KOPT-K1 (cell line): ENCODE data around the gene PERM1.
"Not testable (repeated sequence)": the region's sequence is repeated elsewhere in the genome, so short reads cannot be mapped to it uniquely, and the experiment has no call there.

Experiments
- H3K27ac ChIP-seq: fragments of 200-600 bp; sonication (generic); 2 replicates; pipeline ENCODE4 v1.5.1; 2016; ENCODE audit warnings: antibody characterized with exemption, mild to moderate bottlenecking, low read depth, low read length; ENCODE audit not compliant: poor library complexity, severe bottlenecking
- H3K36me3 ChIP-seq: fragments of 200-600 bp; sonication (generic); 2 replicates; pipeline ENCODE4 v1.5.1; 2017; ENCODE audit warnings: antibody characterized with exemption, mild to moderate bottlenecking, low read length, moderate library complexity; ENCODE audit not compliant: insufficient read depth
- H3K9me3 ChIP-seq: fragments of 200-600 bp; sonication (generic); 2 replicates; pipeline ENCODE4 v1.5.1; 2017; ENCODE audit warnings: antibody characterized with exemption, low read length, mild to moderate bottlenecking; ENCODE audit not compliant: insufficient read depth, poor library complexity, severe bottlenecking

PERM1 gene, protein sequence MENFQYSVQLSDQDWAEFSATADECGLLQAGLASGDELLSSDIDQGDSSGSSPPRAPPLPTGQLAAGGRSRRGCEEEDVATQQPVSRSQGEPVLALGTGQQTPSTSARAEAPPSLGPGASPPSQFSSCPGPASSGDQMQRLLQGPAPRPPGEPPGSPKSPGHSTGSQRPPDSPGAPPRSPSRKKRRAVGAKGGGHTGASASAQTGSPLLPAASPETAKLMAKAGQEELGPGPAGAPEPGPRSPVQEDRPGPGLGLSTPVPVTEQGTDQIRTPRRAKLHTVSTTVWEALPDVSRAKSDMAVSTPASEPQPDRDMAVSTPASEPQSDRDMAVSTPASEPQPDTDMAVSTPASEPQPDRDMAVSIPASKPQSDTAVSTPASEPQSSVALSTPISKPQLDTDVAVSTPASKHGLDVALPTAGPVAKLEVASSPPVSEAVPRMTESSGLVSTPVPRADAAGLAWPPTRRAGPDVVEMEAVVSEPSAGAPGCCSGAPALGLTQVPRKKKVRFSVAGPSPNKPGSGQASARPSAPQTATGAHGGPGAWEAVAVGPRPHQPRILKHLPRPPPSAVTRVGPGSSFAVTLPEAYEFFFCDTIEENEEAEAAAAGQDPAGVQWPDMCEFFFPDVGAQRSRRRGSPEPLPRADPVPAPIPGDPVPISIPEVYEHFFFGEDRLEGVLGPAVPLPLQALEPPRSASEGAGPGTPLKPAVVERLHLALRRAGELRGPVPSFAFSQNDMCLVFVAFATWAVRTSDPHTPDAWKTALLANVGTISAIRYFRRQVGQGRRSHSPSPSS

DNA sequence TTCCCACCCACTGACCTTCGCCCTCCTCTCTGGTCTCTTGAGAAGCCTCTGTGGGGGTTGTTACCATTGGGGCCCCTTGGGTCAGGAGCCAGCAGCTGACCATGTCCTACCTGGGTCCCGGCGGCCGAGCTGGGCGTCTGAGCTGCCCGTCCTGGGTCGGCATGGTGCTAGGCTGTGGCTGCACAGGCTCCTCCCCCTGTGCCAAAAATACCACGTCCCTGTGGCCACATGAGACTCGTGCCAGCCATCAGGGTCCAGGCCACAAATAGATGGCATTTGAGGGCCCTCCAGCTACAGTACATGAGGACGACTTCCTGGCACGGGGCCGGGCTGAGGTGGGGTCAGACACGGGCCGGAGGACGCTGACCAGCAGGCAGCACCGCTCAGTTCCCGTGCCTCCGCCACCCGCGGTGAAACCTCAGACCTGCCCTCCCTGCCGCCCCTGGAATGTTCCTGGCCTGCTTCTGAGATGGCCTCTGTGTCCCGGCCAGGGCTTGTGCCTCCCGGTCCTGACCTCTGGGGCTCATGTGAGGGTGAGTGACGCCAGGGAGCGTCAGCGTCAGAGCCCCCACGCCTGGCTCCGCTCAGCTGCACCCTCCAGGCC is at the start of gene PERM1:
Gene PERM1 (minus strand): TSS at position 139 of the 604 bp plus-strand sequence. CDS start 1,064 bp downstream, outside the sequence.
- H3K9me3 ChIP-seq: no peaks in the 10 kb centered on the region
- H3K36me3 ChIP-seq: no peaks in the 10 kb centered on the region
- no peak within 1 kb of the TSS for H3K27ac ChIP-seq

DNA sequence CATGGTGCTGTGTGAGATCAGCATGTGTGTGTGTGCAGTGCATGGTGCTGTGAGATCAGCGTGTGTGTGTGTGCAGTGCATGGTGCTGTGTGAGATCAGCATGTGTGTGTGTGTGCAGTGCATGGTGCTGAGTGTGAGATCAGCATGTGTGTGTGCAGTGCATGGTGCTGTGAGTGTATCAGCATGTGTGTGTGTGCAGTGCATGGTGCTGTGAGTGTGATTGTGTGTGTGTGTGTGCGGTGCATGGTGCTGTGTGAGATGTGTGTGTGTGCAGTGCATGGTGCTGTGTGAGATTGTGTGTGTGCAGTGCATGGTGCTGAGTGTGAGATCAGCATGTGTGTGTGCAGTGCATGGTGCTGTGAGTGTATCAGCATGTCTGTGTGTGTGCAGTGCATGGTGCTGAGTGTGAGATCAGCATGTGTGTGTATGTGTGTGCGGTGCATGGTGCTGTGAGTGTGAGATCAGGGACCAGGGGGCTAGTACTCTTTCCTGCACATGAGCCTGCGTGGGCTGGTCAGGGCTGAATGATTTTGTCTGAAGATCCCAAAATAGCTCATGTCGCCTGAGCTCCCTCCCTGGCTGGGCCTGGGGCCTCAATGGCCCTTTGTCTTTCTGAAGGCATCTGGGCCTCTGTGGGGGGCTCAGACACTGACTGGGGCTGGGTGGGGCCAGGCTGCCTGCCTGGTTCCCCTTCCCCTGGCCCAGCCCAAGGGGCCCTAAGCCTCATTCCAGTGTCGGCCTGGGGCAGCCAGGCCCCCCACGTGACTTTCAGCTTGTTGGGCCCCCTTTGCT is 49.2 kb upstream of the PERM1 start:
- H3K9me3 ChIP-seq, H3K27ac ChIP-seq, H3K36me3 ChIP-seq: not testable (repeated sequence)

DNA sequence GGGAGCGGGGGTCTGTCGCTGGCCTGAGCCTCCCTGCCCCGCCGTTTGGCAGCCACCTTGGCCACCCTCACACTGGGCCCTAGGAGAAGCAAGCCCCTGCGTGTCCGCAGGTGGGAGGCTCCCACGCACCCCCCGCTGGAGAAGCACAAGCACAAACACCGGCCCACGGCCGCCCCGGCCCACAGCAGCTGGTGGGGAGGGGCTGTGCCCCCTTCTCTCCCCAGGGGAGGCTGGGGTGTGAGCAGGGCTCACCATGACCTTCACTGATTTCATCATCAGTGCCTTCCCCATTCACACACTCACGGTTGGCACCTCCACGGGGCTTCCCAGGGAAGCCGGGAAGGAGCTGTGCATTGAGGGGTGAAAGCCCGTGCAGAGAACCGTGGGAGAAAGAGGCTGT is 45.9 kb upstream of the PERM1 start:
- Histone ChIP-seq H3K27ac (no peak overlapping the region), H3K36me3 (no peaks in the 10 kb centered on the region)

DNA sequence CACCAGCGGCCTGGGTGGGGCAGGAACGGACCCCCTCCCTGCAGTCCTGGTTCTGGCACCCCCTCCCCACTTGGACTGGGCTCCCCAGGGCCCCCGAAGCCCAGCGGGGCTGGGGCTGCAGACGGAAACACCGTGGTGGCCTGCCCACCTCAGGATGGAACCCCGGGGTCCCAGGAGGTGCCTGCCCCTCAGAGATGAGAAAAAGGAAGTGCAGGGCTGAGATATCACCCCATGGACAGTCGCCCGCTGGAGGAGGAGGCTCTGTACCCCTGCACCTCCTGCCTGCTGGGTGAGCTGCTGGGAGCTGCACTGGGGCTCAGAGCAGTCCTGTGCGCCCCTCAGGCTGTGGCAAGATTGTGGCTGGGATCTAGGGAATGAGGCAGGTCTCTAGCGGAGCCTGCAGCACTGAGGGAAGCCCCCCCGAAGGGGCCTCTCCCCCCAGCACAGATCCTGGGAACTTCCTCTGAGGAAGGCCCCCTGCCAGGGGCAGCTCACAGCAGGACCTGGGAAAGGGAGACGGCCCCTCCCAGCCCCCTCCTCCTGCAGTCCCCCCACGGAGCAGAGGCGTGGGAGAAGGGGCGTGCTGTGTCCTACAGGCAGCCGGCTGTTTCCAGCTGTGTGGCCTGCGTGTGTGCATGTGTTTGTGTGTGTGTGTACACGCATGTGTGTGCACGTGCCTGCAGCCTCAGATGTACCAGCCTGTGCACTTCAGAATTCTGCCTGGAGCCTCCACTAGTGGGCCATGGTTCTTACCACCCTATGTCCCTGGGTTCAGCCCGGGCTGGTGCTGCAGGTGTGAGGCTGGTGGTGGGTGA is 44.9 kb upstream of the PERM1 start:
- Histone ChIP-seq H3K9me3 (no peaks in the 10 kb centered on the region), H3K27ac (no peak overlapping the region), H3K36me3 (no peaks in the 10 kb centered on the region)

More for the DNA sequence above, 45.9 kb upstream of the PERM1 start:
- no peaks in the 10 kb centered on the region for H3K9me3 ChIP-seq

DNA sequence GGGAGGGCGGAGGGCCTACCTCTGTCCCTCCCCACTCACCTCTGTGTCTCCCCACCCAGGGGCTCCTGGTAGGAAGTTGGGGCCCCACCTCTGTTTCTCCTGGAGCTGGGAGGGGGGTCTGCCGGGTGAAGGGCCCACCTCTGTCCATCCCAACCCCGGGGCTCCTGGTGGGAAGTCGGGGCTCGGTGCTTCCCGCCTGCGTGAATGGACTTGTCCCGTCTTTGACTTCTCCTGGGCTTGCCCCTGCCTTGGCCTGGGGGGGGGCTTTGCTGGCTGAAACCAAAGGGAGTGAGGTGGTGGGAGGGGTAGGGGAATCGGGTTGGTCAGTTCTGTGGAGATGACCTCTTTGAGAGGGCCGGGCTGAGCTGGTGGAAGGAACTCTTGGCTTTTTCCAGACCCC is 43.8 kb upstream of the PERM1 start:
- H3K9me3 ChIP-seq: no peaks in the 10 kb centered on the region
- H3K36me3 ChIP-seq: no peaks in the 10 kb centered on the region
- no peak overlapping the region for H3K27ac ChIP-seq

DNA sequence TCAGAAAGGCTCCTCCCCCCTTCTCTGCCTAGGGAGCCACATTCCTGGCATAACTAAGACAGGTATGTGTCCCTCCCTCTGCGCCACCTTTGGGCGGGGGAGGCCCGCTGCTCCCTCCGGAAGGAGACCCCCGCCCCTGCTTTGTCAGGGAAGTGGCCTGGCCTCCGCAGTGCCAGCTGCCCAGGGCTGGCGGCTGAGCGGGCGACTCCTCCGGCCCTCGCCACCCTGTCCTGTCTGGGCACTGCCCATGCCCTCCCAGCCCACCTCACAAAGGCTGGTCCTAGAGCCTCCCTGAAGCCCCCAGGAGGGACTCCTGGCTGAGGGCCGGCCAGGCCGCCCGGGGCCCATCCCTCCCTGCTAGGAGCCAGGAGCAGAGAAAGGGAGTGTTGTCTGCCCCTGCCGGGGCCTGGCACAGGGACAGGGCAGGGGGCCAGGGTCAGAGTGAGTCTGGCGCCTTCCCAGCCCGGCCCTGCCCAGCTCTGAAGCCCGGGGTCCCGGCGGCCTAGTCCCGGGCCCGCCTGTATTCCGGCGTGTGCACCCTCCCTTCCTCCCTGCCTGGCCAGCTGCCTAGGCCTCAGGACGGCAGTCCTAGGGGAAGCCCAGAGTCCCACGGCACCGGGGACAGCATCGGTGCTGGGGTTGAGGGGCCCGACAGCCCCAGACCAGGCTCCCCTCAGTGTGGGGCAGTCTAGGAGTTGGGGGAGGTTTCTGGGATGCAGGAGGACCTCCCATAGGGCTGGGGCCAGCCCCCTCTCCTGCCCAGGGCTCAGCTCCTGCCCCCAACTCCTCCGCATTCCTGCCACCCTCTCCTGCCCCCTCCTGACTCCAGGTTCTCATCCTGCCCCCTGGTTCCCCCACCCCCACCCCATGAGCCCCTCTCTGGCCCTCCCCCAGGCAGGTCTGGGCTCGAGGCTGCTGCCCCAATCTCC is 43.1 kb upstream of the PERM1 start:
- no peaks in the 10 kb centered on the region for H3K36me3 ChIP-seq
- H3K27ac ChIP-seq: no peak overlapping the region
- no peaks in the 10 kb centered on the region for H3K9me3 ChIP-seq

DNA sequence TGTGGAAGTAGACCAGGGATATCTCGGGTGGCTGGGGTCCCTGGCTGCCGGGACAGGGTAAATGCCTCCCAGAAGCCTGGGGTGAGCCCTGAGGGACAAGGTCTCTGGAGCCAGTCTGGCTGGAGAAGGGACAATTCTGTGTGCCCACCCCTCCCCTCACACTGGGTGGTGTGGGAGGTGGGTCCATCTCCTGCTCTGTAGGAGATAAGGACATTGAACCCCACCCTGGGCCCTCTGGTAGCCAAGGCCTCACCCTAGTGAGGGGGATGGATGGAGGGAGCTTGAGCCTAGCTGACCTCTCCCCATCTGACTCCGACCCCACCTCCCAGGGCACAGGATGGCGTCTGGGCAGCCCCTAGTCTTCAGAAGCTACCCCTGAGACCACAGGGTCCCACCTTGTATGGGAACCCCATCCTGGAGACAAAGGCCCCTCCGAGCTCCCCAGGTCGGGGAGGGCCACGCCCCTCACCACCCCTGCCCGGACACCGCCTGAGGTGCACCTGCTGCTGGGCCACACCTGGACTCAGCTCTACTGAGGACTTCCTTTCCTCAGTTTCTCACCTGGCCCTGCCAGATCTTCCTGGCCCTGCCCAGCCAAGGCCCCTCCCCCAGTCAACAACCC is 42.4 kb upstream of the PERM1 start:
- Histone ChIP-seq H3K36me3 (no peaks in the 10 kb centered on the region), H3K9me3 (no peaks in the 10 kb centered on the region), H3K27ac (no peak overlapping the region)

DNA sequence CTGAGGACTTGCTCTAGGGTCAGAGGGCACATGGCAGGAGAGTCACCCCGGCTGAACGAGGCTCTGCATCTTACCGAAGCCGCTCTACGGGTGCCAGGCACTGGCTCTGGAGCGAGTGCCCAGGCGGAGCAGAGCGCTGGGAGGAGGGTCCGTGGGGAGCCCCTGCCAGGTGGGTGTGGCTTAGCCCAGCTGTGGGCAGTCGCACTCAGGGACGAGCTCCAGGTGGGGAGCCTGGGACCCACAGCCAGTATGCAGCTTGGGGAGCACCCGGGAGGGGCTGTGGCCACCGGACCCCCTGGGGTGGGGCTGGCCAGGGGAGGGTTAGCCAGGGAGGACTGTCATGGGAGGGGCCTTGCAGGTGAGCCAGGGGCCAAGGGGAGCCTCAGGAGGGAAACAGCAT is 41.8 kb upstream of the PERM1 start:
- H3K36me3 ChIP-seq: no peaks in the 10 kb centered on the region
- no peak overlapping the region for H3K27ac ChIP-seq
- no peaks in the 10 kb centered on the region for H3K9me3 ChIP-seq

DNA sequence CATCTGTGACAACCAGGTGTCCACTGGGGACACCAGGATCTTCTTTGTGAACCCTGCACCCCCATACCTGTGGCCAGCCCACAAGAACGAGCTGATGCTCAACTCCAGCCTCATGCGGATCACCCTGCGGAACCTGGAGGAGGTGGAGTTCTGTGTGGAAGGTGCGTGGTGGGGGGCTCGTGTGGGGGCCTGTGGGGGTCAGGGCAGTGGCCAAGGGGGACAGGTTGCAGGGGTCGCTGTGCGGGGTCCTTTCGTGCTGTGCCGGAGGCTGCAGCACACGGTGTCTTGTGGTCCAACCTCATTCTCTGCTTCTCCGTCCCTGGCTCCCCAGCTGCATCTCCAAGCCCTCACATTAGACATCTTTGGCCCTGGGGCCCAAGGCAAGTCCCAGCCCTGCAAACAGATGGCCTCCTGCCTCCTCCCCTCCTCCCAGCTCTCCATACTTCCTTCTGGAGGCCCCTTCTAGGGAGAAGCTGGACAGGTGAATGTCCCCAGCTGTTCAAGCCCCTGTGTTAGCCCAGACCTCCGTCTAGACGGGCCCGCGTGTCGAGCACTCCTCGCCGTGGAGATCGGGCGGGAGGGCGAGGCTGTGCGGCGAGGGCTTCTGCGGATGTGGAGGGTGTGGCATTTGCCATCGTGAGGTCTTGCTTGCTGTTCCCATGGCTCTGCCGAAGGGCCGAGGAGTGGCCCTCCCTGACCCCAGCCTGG is 40.6 kb upstream of the PERM1 start:
- H3K9me3 ChIP-seq: no peaks in the 10 kb centered on the region
- no peaks in the 10 kb centered on the region for H3K36me3 ChIP-seq
- no peak overlapping the region for H3K27ac ChIP-seq

DNA sequence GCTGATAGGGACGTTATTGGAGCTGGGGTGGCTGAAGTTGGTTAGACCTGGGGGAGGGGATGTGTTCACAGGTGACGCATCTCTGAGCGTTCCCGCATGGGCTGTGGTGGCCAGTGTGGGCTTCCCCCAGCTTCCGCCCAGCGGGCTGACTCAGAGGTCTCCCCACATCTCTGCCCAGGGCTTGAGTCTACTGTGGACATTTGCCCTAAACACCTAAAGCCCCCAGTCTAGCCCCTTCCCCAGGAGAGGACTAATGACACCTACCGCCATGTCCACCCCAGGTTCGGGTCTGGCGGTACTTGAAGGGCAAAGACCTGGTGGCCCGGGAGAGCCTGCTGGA is 40.0 kb upstream of the PERM1 start:
- H3K27ac ChIP-seq: no peak overlapping the region
- no peaks in the 10 kb centered on the region for H3K36me3 ChIP-seq
- H3K9me3 ChIP-seq: no peaks in the 10 kb centered on the region

DNA sequence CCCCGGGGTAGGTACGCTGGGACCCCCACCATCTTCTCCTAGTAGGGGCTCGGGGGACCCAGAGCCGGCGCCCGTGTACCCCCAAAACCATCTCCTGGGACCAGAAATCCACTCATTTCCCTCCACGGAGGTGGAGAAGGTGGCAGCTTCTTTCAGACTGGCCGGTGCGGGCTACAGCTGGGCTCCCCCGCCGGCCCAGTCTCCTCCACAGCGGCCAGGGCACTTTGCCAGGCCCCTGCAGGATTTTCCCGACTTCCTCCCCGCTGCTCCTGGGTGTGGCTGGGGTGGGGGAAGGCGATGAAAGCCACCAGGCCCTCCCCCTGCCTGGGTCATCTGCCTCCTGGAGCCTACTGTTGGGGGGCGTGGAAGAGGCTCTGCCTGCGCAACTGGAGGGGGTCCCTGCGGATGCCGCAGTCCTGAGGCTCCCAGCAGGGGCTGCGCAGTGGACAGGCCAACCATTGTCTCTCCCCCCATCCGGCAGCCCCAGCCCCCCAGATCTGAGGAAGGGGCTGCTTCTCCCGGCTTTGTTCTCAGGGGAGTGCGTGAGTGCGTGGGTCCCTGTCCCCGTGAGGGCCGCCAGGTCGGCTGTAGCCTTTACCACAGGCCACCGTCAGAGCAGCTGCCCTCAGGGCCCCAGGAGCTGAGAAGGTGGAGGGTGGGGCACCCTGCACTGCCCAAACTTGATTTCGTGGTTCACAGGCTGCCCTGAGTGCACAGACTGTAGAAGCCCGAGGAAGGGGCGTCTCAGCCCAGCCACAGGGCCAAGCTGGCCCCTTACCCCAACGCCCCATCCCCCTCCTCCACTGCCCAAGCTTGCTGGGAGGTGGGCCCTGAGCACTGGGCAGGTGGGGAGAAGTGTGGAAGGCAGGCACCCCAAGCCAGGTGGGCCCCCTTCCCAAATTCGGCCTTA is 39.4 kb upstream of the PERM1 start:
- Histone ChIP-seq H3K9me3 (no peaks in the 10 kb centered on the region), H3K27ac (no peak overlapping the region)

More for the DNA sequence above, 39.4 kb upstream of the PERM1 start:
- no peaks in the 10 kb centered on the region for H3K36me3 ChIP-seq
